Breast epithelium (tissue), 4 donors: Measurements from ENCODE around the gene BST1. TPM values are rescaled to one million over a fixed set of nuclear protein-coding genes. Genes with fewer than 3 reads are reported as not detected.

Source experiments
- DNase-seq, 2 donors: peaks; one replicate each; pipeline ENCODE4 v3.0.0-alpha.2; 2019; ENCODE audit warnings: low spot score in 2 of 2
- H3K27ac ChIP-seq, 2 donors: fragments of 200-600 bp; sonication (generic) in 1 of 2; one replicate each; pipeline ENCODE4 v1.5.1; 2016 to 2019; ENCODE audit warnings: mild to moderate bottlenecking in 1 of 2
- H3K27me3 ChIP-seq, 2 donors: fragments of 200-600 bp; sonication (generic) in 1 of 2; one replicate each; pipeline versions ENCODE4 v1.5.1 to v1.6.0; 2017 to 2019; ENCODE audit warnings: control low read depth in 1 of 2, mild to moderate bottlenecking in 1 of 2
- H3K36me3 ChIP-seq: fragments of 200-600 bp; one replicate; pipeline ENCODE4 v1.5.1; 2019
- H3K4me1 ChIP-seq, 2 donors: fragments of 200-600 bp; sonication (generic); one replicate each; pipeline ENCODE4 v1.5.1; 2016 to 2019; ENCODE audit warnings: control low read depth in 1 of 2
- H3K4me3 ChIP-seq, 3 donors: fragments of 200-600 bp; sonication (generic); 1 replicate in 2 of 3; 2 replicates in 1 of 3; pipeline ENCODE4 v1.5.1; 2016 to 2019; ENCODE audit warnings: mild to moderate bottlenecking in 3 of 3, moderate library complexity in 2 of 3
- H3K9me3 ChIP-seq, 2 donors: fragments of 200-600 bp; sonication (generic) in 1 of 2; one replicate each; pipeline ENCODE4 v1.5.1; 2016 to 2019; ENCODE audit warnings: control low read depth in 1 of 2
- POLR2A ChIP-seq: fragments of 450-650 bp; IDR thresholded peaks from one replicate; pipeline ENCODE4 v1.6.1; 2016; ENCODE audit warnings: antibody characterized with exemption, mild to moderate bottlenecking, moderate library complexity
- POLR2AphosphoS5 ChIP-seq, 3 donors: sonication (generic); formaldehyde crosslinking; IDR thresholded peaks; one replicate each; pipeline ENCODE4 v1.6.1; 2017; ENCODE audit warnings: antibody characterized with exemption in 3 of 3
- intact Hi-C: fragments of 100-400 bp; cut with DNase I; formaldehyde crosslinking; loops from one replicate; pipeline ENCODE4 v1.15.1; 2023; ENCODE audit warnings: low total_unique reads
- total RNA-seq, 3 donors: library from RNA; depleted of rRNA; stranded (reverse); fragments of >200 nt; gene quantifications; one replicate each; pipeline ENCODE4 v1.1.0, GENCODE V29; 2016
- TF ChIP-seq, protein P1 (sequence below), 3 donors: fragments of 450-650 bp; IDR thresholded peaks; one replicate each; pipeline ENCODE4 v1.5.1; 2016 to 2017; ENCODE audit warnings: antibody characterized with exemption in 3 of 3, mild to moderate bottlenecking in 3 of 3, moderate library complexity in 3 of 3

The BST1 gene
- total RNA-seq, 3 donors from 2014 or later: 6.4 to 16.6 (median 7.5) TPM

DNA sequence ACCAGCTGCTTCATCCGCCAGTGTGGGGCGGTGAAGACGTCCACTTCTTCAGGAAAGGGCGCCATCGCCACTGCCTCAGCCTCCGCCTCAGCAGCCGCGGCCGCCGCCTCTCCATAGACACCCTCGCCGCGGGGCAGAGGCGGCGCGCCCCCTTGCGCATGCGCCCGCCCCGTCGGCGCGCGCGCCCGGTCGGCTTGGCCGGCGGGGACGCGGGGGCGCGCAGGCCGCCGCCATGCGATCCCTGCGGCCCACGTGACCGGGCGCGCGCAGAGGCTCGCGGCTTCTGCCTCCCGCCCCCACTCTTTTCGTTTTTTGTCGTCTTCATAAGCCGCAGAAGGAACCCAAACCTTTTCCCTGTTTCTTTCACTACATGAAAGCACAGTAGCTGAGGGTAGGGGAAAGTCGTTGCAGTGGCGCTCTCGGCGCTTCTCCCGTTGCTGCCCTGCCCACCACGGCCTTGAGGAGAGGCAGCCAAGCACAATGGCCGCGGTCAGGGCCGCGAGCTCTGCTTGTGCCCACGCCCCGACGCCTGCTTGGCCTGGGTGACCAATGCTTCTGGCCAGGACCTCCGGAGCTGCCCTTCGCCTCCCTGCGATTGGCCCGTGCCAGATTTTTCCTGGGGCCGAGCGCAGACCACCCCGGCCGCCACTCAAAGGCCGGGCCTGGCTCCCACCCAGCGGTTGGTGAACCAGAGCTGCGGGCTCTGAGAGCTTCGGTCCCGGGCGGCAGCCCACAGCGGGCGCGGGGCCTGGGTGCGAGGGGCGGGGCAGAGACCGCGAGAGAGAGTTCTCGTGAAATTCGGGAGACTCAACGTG lies 47.4 kb upstream of the BST1 start, which contains the start of gene FBXL5:
Gene FBXL5 (minus strand): TSS at position 135 of the 815 bp plus-strand sequence. CDS start 70 bp downstream, at position 65.
- Histone ChIP-seq H3K27ac (peak within 1 kb of the TSS; percentile 98 to 100), H3K9me3 (no peaks in the 10 kb centered on the region), H3K36me3 (no peaks in the 10 kb centered on the region), H3K27me3 (no peaks in the 10 kb centered on the region), H3K4me3 (peak within 1 kb of the TSS; percentile 76 to 94 (median 84)), H3K4me1 (peaks cover 6 to 8% of the 10 kb centered on the region in 2 donors)
- TF ChIP-seq POLR2A (peak; percentile 33), POLR2AphosphoS5 (IDR thresholded peaks at IDR 0.05) (peak; percentile 82 to 96 (median 94))
- TF ChIP-seq, protein P1, sequence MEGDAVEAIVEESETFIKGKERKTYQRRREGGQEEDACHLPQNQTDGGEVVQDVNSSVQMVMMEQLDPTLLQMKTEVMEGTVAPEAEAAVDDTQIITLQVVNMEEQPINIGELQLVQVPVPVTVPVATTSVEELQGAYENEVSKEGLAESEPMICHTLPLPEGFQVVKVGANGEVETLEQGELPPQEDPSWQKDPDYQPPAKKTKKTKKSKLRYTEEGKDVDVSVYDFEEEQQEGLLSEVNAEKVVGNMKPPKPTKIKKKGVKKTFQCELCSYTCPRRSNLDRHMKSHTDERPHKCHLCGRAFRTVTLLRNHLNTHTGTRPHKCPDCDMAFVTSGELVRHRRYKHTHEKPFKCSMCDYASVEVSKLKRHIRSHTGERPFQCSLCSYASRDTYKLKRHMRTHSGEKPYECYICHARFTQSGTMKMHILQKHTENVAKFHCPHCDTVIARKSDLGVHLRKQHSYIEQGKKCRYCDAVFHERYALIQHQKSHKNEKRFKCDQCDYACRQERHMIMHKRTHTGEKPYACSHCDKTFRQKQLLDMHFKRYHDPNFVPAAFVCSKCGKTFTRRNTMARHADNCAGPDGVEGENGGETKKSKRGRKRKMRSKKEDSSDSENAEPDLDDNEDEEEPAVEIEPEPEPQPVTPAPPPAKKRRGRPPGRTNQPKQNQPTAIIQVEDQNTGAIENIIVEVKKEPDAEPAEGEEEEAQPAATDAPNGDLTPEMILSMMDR (IDR thresholded peaks at IDR 0.05): peak in 1 of 3 donors; percentile 4
- DNase-seq: peak; percentile 68 to 76
- intact Hi-C loops: no loop called here

DNA sequence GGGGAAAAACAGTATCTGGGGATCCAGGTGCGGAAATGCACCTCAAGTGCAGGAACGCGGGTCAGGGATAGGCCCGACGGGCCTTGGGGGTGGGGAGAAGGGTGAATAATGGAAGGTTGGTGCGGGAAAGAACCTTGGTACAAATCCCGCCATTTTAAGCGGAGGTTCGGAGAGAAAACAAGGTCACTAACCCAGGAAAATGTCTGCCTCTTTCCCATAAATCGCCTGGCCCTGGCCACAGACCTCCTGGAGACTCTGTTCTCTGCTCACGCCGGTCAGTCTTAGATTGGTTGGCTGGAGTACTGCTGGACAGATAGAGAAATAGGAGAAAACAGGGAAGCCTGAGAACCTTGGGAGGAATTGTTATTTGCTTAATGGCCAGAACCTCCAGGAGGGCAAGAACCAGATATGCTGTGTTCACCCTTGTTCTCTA lies 46.8 kb upstream of the BST1 start:
- intact Hi-C loops: no loop called here
- no peak for TF ChIP-seq POLR2A
- TF ChIP-seq, protein P1 (IDR thresholded peaks at IDR 0.05): no peak
- no peak for TF ChIP-seq POLR2AphosphoS5 (IDR thresholded peaks at IDR 0.05)
- peak overlapping the region; percentile 76 to 94 (median 84) for H3K4me3 ChIP-seq
- peaks cover 2 to 8% of the 10 kb centered on the region in 2 donors for H3K4me1 ChIP-seq
- H3K27ac ChIP-seq: peak overlapping the region; percentile 98 to 100
- H3K36me3 ChIP-seq: no peaks in the 10 kb centered on the region
- no peaks in the 10 kb centered on the region for H3K27me3 ChIP-seq
- H3K9me3 ChIP-seq: no peaks in the 10 kb centered on the region
- DNase-seq: peak in 1 of 2 donors; percentile 31

DNA sequence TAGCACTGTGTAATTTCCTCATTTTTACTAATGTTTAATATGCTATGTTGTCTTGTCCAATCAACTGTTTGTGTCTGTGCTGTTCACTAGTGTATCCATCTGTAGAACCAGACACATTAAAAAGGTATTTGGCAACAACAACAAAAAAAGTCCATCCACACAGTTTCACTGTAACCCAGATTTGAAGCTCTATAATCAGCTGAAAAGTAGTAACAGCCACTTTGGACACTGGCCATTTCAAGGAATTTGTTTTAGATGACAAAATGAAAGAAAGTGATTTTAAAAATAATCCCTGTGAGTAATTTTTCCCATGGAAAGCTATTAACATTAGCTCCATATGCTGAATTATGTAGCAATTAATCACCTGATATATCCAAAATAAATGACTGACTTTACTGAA lies 45.5 kb upstream of the BST1 start:
- Histone ChIP-seq H3K9me3 (no peaks in the 10 kb centered on the region), H3K27ac (no peak overlapping the region), H3K36me3 (no peaks in the 10 kb centered on the region), H3K4me1 (no peaks in the 10 kb centered on the region), H3K4me3 (no peak overlapping the region), H3K27me3 (no peaks in the 10 kb centered on the region)
- intact Hi-C loops: no loop called here
- no peak for TF ChIP-seq POLR2AphosphoS5 (IDR thresholded peaks at IDR 0.05)
- no peak for TF ChIP-seq POLR2A
- TF ChIP-seq, protein P1 (IDR thresholded peaks at IDR 0.05): no peak
- no peak for DNase-seq

DNA sequence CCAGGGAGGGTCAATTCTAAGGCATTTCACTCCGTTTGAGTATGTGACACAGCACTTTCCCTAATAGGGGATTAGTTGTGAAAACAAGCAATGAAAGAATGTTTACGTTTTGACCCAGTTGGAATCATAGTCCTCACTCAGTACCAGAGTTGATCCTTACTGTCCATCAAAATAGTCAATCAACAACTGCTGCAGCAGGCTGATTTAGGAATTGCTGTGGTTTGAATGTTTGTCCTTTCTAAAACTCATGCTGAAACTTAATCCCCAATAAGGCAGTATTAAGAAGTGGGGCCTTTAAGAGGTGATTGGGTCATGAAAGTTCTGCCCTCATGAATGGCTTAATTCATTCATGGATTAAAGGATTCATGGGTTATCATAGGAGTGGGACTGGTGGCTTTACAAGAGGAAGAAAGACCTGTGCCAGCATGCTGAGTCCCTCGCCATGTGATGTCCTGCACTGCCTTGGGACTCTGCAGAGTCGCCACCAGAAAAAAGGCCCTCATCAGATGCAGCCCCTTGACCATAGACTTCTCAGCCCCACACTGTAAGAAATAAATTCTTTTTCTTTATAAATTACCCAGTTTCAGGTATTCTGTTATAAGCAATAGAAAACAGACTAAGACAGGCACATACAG lies 44.6 kb upstream of the BST1 start:
- H3K36me3 ChIP-seq: no peaks in the 10 kb centered on the region
- H3K4me3 ChIP-seq: no peak overlapping the region
- no peak for DNase-seq
- no peak overlapping the region for H3K27ac ChIP-seq
- H3K27me3 ChIP-seq: no peaks in the 10 kb centered on the region
- H3K9me3 ChIP-seq: no peaks in the 10 kb centered on the region
- no peak for TF ChIP-seq POLR2AphosphoS5 (IDR thresholded peaks at IDR 0.05)
- TF ChIP-seq, protein P1 (IDR thresholded peaks at IDR 0.05): no peak
- TF ChIP-seq POLR2A: no peak
- intact Hi-C loops: no loop called here
- H3K4me1 ChIP-seq: no peaks in the 10 kb centered on the region

DNA sequence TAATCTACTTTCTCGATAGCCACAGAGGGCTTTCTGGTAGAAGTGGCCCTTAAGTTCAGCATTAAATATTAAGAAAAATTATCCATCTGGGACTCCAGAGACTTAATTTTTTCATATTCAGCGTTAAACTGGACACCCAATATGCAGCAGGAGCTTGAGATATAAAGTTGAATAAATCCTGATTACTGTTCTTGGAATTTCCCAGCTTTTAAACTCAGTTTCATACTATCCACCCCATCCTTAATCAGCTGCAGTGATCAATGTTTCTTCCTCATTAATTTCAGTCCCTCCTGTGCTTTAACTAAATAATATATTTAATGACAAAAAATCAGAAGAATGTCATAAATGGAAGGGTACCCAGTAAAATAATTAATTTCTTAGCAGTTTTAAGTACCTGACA lies 44.1 kb upstream of the BST1 start:
- DNase-seq: no peak
- TF ChIP-seq, protein P1 (IDR thresholded peaks at IDR 0.05): no peak
- TF ChIP-seq POLR2AphosphoS5 (IDR thresholded peaks at IDR 0.05): no peak
- no peak for TF ChIP-seq POLR2A
- intact Hi-C loops: no loop called here
- Histone ChIP-seq H3K36me3 (no peaks in the 10 kb centered on the region), H3K4me1 (no peaks in the 10 kb centered on the region), H3K27ac (no peak overlapping the region), H3K4me3 (no peak overlapping the region), H3K9me3 (no peaks in the 10 kb centered on the region), H3K27me3 (no peaks in the 10 kb centered on the region)
